ENCODE data around the gene GZMM.
"Not testable (repeated sequence)": the region's sequence is repeated elsewhere in the genome, so short reads cannot be mapped to it uniquely, and the experiment has no call there.

GZMM gene

DNA sequence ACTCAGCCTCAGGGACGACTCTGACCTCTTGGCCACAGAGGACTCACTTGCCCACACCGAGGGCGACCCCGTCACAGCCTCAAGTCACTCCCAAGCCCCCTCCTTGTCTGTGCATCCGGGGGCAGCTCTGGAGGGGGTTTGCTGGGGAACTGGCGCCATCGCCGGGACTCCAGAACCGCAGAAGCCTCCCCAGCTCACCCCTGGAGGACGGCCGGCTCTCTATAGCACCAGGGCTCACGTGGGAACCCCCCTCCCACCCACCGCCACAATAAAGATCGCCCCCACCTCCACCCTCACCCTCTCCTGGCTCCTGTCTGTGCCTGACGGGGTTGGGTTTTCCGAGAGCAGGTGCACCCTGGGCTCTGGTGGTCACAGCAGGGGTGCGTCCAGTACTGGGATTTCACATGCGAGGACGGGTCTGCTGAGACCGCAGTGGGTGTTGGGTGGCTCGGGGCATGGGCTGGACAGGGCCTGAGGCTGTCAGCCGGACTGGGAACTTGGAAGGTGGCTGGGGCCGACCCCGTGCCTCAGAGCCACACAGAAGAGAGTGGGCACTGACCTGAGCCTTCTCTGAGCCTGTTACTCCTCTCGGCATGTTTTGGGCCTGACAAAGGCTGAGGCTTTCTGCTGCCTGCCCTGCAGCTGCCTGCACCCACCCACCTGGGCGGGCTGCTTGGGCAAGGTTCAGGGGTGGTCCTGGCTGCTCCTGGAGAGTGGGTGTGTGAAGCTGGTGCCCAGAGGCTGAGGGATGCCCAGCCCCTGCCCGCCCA is 39.5 kb downstream of the GZMM start:
- DNase-seq (ENCODE audit: low spot score): no peak

DNA sequence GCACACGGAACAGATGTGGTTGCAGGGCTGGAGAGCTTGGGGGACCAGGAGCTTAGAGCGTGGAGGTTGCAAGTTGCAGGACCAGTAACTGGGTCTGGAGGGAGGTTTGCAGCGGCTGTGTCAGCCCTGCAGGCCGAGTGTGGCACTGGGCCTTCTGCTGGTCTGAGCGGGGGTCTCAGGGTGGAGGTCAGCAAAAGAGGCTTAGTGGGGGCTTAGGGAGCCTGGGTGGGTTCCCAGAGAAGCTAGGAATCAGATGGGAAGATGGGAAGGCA is 40.1 kb downstream of the GZMM start:
- no peak for DNase-seq (ENCODE audit: low spot score)

DNA sequence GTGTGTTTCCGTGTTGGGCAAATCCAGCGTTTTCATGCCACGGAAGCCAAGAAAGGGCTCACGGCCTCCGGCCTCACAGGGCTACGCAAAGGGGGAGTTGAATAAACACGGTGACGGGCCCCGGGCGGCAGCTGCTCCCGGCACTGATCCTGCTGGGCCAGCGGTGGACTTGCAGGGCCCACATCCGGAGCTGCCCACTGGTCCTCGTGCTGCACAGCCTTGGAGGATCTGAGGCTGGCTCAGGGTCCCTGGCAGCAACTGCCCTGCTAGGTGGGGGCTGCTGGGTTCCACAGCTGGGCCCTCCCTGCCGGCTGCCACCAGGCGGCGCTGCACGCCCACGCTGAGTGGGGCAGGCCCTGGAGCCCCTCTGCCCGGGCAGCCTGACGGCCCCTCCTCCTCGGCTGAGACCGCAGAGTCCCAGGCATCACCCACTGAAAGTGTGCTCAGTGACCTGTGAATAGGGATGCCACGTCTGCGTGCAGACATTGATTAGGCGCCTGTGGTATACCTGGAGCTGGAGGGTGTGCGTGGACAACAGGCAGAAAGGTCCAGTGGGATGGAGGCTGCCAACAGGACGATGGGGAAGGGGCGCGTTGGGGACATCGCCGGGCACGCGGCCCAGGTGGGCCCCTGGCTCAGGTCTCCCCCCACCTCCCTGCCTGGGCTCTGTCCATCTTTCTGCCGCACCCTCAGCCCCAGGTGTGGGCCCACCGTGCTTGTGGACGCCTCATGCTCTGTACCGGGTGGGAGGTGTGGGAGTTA is 40.6 kb downstream of the GZMM start:
- peak; percentile 74 for DNase-seq (ENCODE audit: low spot score)

DNA sequence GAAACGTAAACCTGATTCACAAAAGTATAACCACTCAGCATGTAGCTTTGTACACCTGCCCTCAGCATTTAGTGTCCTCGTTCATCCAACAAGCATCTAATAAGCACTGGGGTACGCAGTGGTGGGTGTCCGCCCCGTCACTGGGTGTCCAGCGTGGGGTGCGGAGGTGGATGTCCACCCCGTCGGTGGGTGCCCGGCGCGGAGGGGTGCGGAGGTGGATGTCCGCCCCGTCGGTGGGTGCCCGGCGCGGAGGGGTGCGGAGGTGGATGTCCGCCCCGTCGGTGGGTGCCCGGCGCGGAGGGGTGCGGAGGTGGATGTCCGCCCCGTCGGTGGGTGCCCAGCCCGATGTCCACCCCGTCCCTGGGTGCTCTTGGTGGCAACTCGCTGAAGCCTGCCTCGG is 41.3 kb downstream of the GZMM start:
- not testable (repeated sequence) for DNase-seq (ENCODE audit: low spot score)

DNA sequence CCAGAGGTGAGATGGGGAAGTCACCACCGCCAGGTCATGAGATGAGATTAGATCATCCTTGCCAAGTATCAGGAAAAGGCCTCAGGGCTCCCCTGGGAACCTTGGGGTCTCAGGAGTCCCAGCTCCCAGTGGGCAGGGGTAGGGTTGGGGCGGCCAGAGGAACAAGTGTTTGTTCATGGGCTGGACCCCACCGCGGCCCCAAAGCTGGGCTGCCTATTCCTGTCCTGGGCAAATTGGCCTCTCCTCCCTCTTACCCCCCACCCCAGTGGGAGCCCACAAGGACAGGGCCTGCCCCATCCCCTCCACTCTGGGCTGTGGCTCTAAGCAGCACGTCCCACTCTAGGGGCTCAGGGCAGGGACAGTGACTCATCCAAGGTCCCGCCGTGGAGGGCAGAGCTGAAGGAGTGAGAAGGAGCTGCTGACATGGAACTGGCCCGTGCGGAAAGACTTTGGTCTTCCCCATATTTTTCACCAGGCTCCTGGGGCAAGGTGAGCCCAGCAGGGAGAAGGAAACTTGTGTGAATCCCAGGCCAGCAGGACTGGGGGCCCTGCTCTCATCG is 41.8 kb downstream of the GZMM start:
- no peak for DNase-seq (ENCODE audit: low spot score)

DNA sequence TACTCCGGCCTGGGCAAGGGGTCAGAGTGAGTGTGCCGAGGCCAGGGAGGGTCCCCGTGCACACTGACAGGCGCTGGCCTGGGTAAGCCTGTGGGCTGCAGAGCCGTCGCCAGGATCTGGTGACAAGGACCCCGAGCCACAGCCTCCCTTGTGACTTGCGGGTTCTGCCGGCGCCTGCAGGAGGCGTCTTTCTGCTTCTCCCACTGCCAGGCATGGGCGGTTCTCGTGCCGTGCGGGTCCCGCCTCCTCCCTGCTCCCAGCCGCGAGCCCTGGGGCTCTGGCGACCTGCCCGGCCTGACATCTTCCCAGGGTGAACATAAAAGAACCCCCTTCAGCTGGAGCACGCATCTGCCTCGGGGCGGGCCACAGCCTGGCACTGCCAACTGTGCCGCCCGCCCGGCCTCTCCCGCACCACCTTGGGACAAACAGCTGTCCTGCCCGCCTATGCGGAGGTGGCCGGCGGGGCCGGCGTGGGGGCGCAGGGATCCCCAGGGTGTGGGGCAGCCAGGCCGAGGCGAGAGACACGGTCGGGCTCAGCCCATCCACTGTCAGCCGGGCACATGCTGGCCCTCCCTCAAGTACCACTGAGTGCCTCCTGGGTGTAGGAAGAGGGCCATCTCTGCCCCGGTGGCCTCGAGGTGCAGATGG is 44.4 kb downstream of the GZMM start:
- peak; percentile 78 for DNase-seq (ENCODE audit: low spot score)

DNA sequence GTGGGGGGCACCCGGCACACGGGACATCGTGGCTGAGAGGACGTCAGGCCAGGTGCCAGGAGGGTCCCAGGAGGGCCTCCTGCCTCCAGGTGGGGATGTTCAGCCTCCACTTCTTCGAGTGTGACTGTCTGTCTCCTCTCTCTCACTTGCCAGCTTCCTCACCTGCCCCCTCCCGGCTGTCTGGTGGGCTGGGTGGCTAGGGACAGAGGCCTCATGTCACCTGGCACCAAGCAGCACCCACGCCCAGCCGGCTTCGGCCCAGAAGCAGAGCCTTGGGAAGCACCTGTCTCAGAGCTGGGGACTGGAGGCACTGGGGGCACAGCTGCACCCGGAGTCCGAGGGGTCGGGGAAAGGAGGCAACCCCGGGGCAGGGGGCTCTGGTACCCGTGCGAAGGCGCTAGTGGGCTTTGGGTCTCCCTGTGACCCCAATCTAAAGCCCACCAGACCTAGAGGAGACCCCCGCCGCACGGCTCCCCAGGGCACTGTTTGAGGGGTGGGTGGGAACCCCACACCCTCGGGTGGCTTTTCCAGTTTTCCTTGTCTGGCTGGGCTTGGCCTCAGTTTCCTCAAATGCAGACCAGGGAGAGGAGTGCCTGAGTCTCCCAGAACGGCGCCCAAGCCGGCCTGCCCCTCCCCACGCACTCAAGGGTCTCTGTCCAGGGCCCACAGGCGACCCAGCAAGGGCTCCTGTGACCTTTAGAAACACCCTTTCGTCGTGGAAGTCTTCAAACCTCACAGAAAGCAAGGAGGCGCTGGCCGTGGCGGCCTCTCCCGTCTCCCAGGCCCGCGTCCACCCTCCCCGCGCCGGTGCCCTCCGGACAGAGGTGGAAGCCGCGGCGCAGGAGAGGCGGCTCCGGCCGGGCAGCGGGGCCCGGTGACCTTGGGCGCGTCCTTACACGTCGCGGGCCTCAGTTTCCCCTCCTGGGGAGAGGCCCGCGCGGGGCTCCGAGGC is 45.2 kb downstream of the GZMM start:
- peak; percentile 63 for DNase-seq (ENCODE audit: low spot score)

DNA sequence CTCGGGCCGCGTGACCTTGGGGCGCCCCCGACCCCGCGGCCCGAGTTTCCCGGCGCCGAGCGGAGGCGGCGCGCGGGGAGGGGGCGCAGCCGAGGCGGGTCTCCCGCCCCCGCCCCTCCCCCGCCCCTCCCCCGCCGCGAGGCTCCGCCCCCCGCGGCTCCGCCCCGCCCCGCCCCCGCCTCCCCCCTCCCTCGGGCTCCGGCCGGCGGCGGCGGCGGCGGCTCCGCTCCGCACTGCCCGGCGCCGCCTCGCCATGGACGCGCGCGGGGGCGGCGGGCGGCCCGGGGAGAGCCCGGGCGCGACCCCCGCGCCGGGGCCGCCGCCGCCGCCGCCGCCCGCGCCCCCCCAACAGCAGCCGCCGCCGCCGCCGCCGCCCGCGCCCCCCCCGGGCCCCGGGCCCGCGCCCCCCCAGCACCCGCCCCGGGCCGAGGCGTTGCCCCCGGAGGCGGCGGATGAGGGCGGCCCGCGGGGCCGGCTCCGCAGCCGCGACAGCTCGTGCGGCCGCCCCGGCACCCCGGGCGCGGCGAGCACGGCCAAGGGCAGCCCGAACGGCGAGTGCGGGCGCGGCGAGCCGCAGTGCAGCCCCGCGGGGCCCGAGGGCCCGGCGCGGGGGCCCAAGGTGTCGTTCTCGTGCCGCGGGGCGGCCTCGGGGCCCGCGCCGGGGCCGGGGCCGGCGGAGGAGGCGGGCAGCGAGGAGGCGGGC is 46.0 kb downstream of the GZMM start, which contains the start of gene HCN2:
Gene HCN2 (plus strand): TSS at position 189 of the 703 bp plus-strand sequence. CDS start 65 bp downstream, at position 254.
- no peak for DNase-seq (ENCODE audit: low spot score)

DNA sequence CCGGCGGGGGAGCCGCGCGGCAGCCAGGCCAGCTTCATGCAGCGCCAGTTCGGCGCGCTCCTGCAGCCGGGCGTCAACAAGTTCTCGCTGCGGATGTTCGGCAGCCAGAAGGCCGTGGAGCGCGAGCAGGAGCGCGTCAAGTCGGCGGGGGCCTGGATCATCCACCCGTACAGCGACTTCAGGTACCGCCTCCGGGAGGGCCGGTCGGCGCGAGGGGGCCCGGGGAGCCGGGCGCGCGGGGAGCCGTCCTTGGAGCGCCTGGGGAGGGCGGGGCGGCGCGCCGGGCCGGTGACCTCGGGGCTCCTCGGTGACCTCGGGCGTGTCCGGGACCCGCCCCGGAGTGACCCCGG is 46.5 kb downstream of the GZMM start:
- no peak for DNase-seq (ENCODE audit: low spot score)

DNA sequence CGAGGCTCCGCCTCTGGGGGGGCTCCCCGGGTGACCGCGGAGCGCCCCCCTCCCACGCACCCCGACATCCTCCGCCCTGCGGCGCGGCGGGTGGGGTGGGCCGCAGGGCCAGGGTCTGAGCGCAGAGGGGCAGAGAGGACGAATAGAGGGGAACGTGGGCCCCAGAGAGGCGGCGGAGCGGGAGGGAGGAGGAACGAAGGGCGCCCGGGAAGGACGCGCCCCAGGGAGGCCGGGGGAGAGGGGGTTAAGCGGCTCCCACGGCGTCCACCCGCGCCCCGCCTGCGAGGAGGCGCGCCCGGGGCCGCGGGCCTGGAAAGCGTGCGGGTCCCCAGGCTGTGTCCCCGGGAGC is 46.9 kb downstream of the GZMM start:
- no peak for DNase-seq (ENCODE audit: low spot score)

DNA sequence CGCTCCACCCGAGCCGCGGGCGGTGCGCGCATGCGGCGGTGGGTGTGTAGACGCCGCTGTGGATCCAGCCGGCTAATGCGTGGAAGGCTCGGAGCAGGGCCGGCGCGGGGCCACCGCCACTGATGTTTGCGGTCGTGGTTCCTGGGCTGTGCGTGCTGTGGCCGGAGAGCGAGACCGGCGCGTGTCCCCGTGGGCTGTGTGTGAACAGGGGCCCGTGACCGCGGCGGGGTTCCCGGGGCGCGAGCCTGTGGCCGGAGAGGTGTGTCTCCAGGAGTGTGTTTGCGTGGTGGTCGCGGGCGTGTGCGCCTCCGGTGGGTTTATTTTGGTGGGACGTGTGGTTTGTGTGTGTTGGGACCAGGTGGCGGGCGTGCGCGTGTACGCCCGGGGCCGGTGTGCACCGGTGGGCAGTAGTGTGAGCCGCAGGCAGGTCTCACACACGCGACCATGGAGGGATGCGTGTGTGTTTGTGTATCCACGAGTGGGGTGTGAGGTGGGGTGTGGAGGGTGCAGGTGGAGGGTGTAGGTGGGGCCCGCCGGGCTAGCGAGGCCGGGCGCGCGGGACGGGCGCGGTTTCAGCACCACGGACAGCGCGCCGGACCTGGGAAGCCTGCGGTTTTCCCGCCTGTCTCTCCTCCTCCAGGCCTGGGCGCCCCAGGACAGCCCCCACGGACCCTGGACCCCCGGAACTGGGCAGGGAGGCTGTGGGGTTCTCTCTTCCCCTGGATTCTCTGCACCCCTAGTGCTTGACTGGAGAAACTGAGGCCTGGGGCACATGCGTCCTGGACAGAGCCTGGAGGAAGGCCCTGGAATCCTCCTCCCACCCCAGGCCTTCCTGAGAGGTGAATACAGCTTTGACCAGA is 47.5 kb downstream of the GZMM start:
- no peak for DNase-seq (ENCODE audit: low spot score)

DNA sequence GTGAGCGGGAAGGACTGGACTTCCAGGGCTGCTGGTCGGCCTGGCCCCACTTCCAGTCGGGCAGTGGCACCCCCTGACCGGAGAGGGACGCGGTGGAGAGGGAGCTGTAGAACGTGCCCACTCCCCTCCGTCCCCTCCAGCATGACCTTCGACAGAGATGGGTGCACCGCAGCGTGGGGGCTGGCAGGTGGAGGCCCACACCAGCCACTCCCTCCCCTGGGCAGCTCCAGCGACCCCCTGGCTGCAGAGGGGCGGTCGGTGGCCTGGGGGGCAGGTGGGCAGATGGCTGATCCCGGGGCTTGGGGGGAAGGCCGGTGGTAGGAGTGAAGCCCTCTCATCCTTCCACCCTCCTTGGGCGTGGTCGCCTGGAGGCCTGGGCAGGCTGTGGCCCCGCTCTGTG is 48.2 kb downstream of the GZMM start:
- no peak for DNase-seq (ENCODE audit: low spot score)

DNA sequence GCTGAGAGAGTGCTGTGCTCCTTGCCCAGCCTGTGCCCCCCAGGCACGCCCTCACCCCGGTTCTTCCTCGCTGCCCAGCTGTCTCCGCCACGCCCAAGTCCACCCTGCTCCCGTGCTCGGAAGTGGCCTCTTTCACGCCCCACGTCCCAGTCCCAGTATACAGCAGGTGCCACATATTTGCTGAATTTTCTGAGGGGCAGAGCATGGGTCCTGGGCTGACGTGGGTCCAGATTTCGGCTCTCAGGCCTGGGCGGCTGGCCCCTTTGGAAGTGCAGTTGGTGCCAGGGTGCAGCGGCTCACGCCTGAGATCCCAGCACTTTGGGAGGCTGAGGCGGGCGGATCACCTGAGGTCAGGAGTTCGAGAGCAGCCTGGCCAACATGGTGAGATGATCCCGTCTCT is 49.2 kb downstream of the GZMM start:
- DNase-seq (ENCODE audit: low spot score): no peak

DNA sequence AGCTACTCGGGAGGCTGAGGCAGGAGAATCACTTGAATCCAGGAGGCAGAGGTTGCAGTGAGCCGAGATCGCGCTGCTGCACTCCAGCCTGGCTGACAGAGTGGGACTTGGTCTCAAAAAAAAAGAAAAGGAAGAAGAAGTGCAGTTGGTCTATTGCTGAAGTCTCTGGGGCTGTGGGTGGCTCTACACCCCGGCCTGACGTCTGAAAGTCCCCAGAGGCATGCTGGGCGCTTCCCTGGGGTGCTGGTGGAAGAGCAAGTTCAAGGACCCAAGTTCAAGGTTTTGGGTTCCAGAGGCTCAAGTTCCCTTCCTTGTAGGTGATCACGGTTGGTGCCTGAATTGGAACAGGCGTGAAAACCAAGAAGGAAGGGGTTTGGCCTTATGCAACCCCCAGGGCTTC is 49.7 kb downstream of the GZMM start:
- peak; percentile 50 for DNase-seq (ENCODE audit: low spot score)

DNA sequence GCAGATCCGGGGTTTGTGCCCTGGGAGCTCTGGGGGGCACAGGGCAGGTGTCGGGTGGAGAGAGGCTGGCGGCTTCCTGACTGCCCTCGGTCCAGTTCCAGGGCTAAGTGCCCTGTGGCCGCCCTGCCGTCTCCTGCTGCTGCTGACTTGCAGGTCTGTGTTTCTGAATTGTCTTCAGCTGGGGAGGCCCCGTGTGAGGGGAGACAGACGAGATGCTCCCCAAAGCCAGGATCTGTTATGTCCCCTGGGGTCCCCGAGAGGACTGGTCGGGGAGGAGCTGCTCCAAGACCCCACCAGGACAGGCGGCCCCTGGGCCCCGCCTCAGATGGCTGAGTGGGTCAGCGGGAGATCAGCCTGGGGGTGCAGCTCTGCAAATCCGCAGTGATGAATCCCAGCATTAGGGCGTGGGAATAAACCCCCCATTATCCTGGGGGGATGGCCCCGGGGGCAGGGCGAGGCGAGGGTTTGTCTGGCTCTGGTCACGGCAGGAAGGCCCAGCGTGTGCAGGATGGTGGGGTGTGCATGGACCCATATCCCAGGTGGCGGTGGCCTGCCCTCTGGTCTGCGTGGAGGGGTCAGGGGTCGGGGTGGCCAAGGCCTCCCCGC is 50.5 kb downstream of the GZMM start:
- DNase-seq (ENCODE audit: low spot score): no peak

DNA sequence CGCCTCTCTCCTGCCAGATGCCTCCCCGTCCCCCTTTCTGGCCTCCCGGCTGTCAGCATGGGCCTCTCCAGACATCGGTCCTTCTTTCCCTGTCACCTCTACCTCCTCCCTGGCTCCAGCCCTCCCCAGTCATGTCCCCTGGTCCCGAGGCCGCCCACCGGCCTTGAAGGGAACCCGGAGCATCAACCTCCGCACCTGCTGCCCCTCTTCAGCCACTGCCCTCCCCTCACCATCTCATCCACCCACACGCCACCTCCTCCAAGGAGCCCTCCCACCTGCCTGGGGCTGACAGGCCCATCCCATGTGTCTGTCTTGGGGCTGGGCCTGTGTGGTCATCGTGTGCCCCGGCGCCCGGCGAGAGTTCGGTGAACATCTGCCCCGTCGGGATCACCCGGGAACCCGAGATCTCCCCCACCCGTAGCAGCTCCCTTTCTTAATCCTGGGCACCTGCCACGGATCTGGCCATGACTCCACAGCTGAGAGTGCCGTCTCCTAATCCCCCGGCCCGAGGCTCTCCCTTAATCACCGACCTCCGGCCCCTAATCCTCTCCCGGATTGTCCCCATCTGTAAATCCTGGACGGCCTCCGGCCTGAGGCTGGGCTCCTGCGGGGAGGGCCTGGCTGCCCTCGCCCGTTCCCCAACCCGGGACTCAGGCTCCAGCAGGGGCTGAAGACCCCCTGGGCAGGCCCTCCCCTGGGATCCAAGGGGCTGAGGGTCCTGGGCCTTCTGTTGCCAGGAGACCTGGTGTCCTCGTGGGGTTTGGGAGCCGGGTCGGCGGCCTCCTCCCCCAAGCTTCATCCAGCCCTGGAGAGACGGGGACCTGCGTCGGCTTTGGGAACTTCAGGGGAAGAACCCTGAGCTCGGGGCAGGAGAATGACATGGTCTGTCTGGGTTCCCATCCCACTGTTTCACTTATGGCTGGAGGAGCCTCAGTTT is 51.7 kb downstream of the GZMM start:
- DNase-seq (ENCODE audit: low spot score): no peak

DNA sequence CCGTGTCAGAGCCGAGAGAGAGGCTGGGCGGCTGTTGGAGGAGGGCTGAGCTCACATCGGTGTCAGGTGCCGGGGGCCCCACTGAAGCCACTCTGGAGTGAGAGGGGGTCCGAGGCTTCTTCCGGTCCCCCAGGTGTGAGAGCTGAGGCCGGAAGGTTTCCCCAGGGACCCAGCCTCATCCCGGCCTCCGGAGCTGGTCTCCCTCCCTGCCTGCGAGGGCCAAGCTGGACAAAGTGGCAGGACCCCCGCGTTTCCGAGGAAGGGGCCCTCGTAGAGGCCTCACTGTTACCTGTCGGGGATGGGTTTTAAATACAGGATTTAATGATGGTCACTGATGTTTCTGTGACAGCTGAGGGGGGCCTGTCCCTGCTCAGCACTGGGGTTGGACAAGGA is 52.4 kb downstream of the GZMM start:
- no peak for DNase-seq (ENCODE audit: low spot score)

DNA sequence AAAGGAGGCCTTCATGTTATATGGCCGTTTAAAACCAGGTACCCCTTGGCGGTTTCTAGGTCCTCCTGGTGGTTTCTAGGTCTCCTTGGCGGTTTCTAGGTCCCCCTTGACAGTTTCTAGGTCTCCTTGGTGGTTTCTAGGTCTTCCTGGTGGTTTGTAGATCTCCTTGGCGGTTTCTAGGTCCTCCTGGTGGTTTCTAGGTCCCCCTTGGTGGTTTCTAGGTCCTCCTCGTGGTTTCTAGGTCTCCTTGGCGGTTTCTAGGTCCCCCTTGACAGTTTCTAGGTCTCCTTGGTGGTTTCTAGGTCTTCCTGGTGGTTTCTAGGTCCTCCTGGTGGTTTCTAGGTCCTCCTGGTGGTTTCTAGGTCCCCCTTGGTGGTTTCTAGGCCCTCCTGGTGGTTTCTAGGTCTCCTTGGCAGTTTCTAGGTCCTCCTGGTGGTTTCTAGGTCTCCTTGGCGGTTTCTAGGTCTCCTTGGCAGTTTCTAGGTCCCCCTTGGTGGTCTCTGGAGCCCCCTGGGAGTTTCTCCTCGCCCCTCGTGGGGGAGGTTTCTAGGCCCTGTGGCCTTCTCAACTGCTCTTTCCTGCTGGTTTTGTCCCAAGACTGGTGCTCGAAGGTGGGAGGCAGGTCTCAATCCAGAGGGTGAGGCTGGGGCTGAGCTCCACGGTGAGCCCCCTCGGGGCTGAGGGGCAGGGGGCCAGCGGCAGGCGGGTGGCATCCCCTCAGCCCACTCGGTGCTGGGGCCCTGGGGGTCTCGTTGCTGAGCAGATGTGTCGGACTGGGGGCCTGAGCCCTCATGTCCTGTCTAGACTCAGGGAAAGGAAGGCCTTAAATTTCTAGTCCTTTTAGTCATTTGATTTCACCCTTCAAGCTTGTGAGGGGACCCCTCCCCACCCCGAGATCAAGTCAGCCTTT is 53.8 kb downstream of the GZMM start:
- DNase-seq (ENCODE audit: low spot score): no peak
